Duodenal mucosa (tissue), 2 donors: ENCODE data around the gene HADH.

Source experiments
- H3K27ac ChIP-seq: one replicate; pipeline ENCODE4 v1.7.0; 2013; ENCODE audit warnings: low read depth, low read length
- H3K27me3 ChIP-seq, 2 donors: one replicate each; pipeline ENCODE4 v1.7.0; 2013; ENCODE audit warnings: low read length in 2 of 2, control low read depth in 1 of 2; ENCODE audit not compliant: insufficient read depth in 2 of 2, control insufficient read depth in 1 of 2
- H3K36me3 ChIP-seq, 2 donors: one replicate each; pipeline ENCODE4 v1.7.0; 2013; ENCODE audit warnings: low read length in 2 of 2, control low read depth in 1 of 2; ENCODE audit not compliant: insufficient read depth in 2 of 2, control insufficient read depth in 1 of 2
- H3K4me1 ChIP-seq, 2 donors: one replicate each; pipeline ENCODE4 v1.7.0; 2013; ENCODE audit warnings: low read length in 2 of 2, control low read depth in 1 of 2; ENCODE audit not compliant: insufficient read depth in 2 of 2, control insufficient read depth in 1 of 2
- H3K4me3 ChIP-seq, 2 donors: one replicate each; pipeline ENCODE4 v1.7.0; 2013; ENCODE audit warnings: low read length in 2 of 2, low read depth in 1 of 2
- H3K9ac ChIP-seq, 2 donors: one replicate each; pipeline ENCODE4 v1.7.0; 2013; ENCODE audit warnings: low read length in 2 of 2, low read depth in 1 of 2
- H3K9me3 ChIP-seq, 2 donors: one replicate each; pipeline ENCODE4 v1.7.0; 2013; ENCODE audit warnings: low read length in 2 of 2, control low read depth in 1 of 2; ENCODE audit not compliant: control insufficient read depth in 1 of 2

Gene HADH

GRCh38 chr4:107993969-107994368 is 4.3 kb downstream of the HADH start:
- Histone ChIP-seq H3K4me1 (peaks cover 17 to 38% of the 10 kb centered on the region in 2 donors), H3K27ac (no peak overlapping the region), H3K9me3 (no peaks in the 10 kb centered on the region), H3K27me3 (no peaks in the 10 kb centered on the region), H3K9ac (no peak overlapping the region), H3K4me3 (no peak overlapping the region), H3K36me3 (no peaks in the 10 kb centered on the region)

GRCh38 chr4:107994894-107995293 is 5.2 kb downstream of the HADH start:
- H3K9ac ChIP-seq: no peak overlapping the region
- peaks cover 13 to 34% of the 10 kb centered on the region in 2 donors for H3K4me1 ChIP-seq

GRCh38 chr4:107996949-107997788 is 7.5 kb downstream of the HADH start:
- Histone ChIP-seq H3K27me3 (no peaks in the 10 kb centered on the region), H3K9me3 (no peaks in the 10 kb centered on the region), H3K9ac (no peak overlapping the region), H3K27ac (no peak overlapping the region), H3K4me3 (no peak overlapping the region), H3K4me1 (peaks cover 13 to 21% of the 10 kb centered on the region in 2 donors), H3K36me3 (peaks cover 0 to 5% of the 10 kb centered on the region in 2 donors)

More at GRCh38 chr4:107994894-107995293, 5.2 kb downstream of the HADH start:
- H3K9me3 ChIP-seq: no peaks in the 10 kb centered on the region
- no peaks in the 10 kb centered on the region for H3K36me3 ChIP-seq
- H3K4me3 ChIP-seq: no peak overlapping the region
- H3K27me3 ChIP-seq: no peaks in the 10 kb centered on the region
- H3K27ac ChIP-seq: no peak overlapping the region

GRCh38 chr4:107997794-107998193 is 8.1 kb downstream of the HADH start:
- H3K4me3 ChIP-seq: no peak overlapping the region

GRCh38 chr4:107999932-108000539 is 10.3 kb downstream of the HADH start:
- Histone ChIP-seq H3K27me3 (no peaks in the 10 kb centered on the region), H3K4me1 (peaks cover 0 to 1% of the 10 kb centered on the region in 2 donors), H3K36me3 (peaks cover 0 to 5% of the 10 kb centered on the region in 2 donors), H3K9me3 (no peaks in the 10 kb centered on the region), H3K27ac (no peak overlapping the region), H3K9ac (no peak overlapping the region), H3K4me3 (no peak overlapping the region)

More at GRCh38 chr4:107997794-107998193, 8.1 kb downstream of the HADH start:
- Histone ChIP-seq H3K27ac (no peak overlapping the region), H3K9ac (no peak overlapping the region), H3K36me3 (peaks cover 0 to 5% of the 10 kb centered on the region in 2 donors), H3K27me3 (no peaks in the 10 kb centered on the region), H3K4me1 (peaks cover 13 to 21% of the 10 kb centered on the region in 2 donors), H3K9me3 (no peaks in the 10 kb centered on the region)

- Histone ChIP-seq H3K27ac (no peak overlapping the region), H3K4me1 (no peaks in the 10 kb centered on the region), H3K9me3 (no peaks in the 10 kb centered on the region), H3K27me3 (no peaks in the 10 kb centered on the region), H3K9ac (no peak overlapping the region), H3K4me3 (no peak overlapping the region), H3K36me3 (peaks cover 0 to 5% of the 10 kb centered on the region in 2 donors)
These were observed 11.9 kb downstream of the HADH start for GRCh38 chr4:108001540-108002135.

- Histone ChIP-seq H3K27ac (no peak overlapping the region), H3K4me1 (no peaks in the 10 kb centered on the region), H3K9me3 (no peaks in the 10 kb centered on the region), H3K4me3 (no peak overlapping the region), H3K36me3 (peaks cover 0 to 9% of the 10 kb centered on the region in 2 donors), H3K9ac (no peak overlapping the region), H3K27me3 (no peaks in the 10 kb centered on the region)
These were observed 14.4 kb downstream of the HADH start for GRCh38 chr4:108003982-108004515.

- Histone ChIP-seq H3K27me3 (no peaks in the 10 kb centered on the region), H3K9me3 (no peaks in the 10 kb centered on the region), H3K27ac (no peak overlapping the region), H3K4me3 (no peak overlapping the region), H3K9ac (no peak overlapping the region), H3K36me3 (peaks cover 0 to 9% of the 10 kb centered on the region in 2 donors), H3K4me1 (no peaks in the 10 kb centered on the region)
These were observed 15.0 kb downstream of the HADH start for GRCh38 chr4:108004646-108005045.

GRCh38 chr4:108005807-108006206 is 16.1 kb downstream of the HADH start:
- H3K9me3 ChIP-seq: no peaks in the 10 kb centered on the region
- peaks cover 0 to 4% of the 10 kb centered on the region in 2 donors for H3K36me3 ChIP-seq
- no peaks in the 10 kb centered on the region for H3K27me3 ChIP-seq
- no peaks in the 10 kb centered on the region for H3K4me1 ChIP-seq
- no peak overlapping the region for H3K4me3 ChIP-seq
- H3K27ac ChIP-seq: no peak overlapping the region
- H3K9ac ChIP-seq: no peak overlapping the region

- Histone ChIP-seq H3K27me3 (no peaks in the 10 kb centered on the region), H3K27ac (no peak overlapping the region), H3K4me1 (no peaks in the 10 kb centered on the region)
These were observed 16.7 kb downstream of the HADH start for GRCh38 chr4:108006361-108006760.

More at GRCh38 chr4:108006361-108006760, 16.7 kb downstream of the HADH start:
- Histone ChIP-seq H3K9ac (no peak overlapping the region), H3K9me3 (no peaks in the 10 kb centered on the region), H3K4me3 (no peak overlapping the region), H3K36me3 (peaks cover 0 to 9% of the 10 kb centered on the region in 2 donors)
